HepG2 (cell line): ENCODE data around the gene MBTD1. TPM values are rescaled to one million over a fixed set of nuclear protein-coding genes. Genes with fewer than 3 reads are reported as not detected.

Experiments used
- ARNT ChIP-seq: fragments of 450-650 bp; IDR thresholded peaks from 2 replicates; pipeline ENCODE4 v1.6.1; 2017
- BATF2 ChIP-seq: sonication (generic); formaldehyde crosslinking; IDR thresholded peaks from 2 replicates; pipeline ENCODE4 v1.8.0; 2022; ENCODE audit warnings: mild to moderate bottlenecking, missing genetic modification reagents, moderate library complexity
- CCAR2 ChIP-seq: fragments of 200-400 bp; formaldehyde crosslinking; optimal IDR thresholded peaks from 2 replicates; pipeline ENCODE3; 2018; ENCODE audit warnings: low read depth, mild to moderate bottlenecking, low read length, moderate library complexity
- FOXK1 ChIP-seq: sonication (generic); formaldehyde crosslinking; IDR thresholded peaks from 2 replicates; pipeline ENCODE4 v1.4.0; 2020; ENCODE audit warnings: low read depth, missing genetic modification reagents, borderline replicate concordance
- JDP2 ChIP-seq: sonication (generic); formaldehyde crosslinking; IDR thresholded peaks from 2 replicates; pipeline ENCODE4 v1.8.1; 2022; ENCODE audit warnings: missing genetic modification reagents, borderline replicate concordance
- KDM6A ChIP-seq: IDR thresholded peaks from 2 replicates; pipeline ENCODE4 v1.6.1; 2016; ENCODE audit warnings: low read depth
- MED1 ChIP-seq: sonication (generic); formaldehyde crosslinking; IDR thresholded peaks from 2 replicates; pipeline ENCODE4 v1.4.0; 2020; ENCODE audit warnings: missing genetic modification reagents
- MIER2 ChIP-seq: IDR thresholded peaks from 2 replicates; pipeline ENCODE4 v1.6.1; 2016; ENCODE audit warnings: missing biosample characterization, missing genetic modification reagents
- NFATC3 ChIP-seq: sonication (generic); formaldehyde crosslinking; IDR thresholded peaks from 2 replicates; pipeline ENCODE4 v1.5.1; 2020; ENCODE audit warnings: mild to moderate bottlenecking, missing genetic modification reagents
- NFE2 ChIP-seq: sonication (generic); formaldehyde crosslinking; IDR thresholded peaks from 2 replicates; pipeline ENCODE4 v1.4.0; 2020; ENCODE audit warnings: missing genetic modification reagents
- PCBP1 ChIP-seq: fragments of 200-400 bp; formaldehyde crosslinking; IDR thresholded peaks from 2 replicates; pipeline ENCODE4 v1.6.1; 2017; ENCODE audit warnings: mild to moderate bottlenecking, low read depth, low read length, borderline replicate concordance
- PITX1 ChIP-seq: sonication (generic); formaldehyde crosslinking; IDR thresholded peaks from 2 replicates; pipeline ENCODE4 v1.5.1; 2020; ENCODE audit warnings: mild to moderate bottlenecking, missing genetic modification reagents
- SETDB1 ChIP-seq: sonication (generic); formaldehyde crosslinking; IDR thresholded peaks from 2 replicates; pipeline ENCODE4 v1.5.1; 2020; ENCODE audit warnings: missing genetic modification reagents, mild to moderate bottlenecking, borderline replicate concordance
- SMAD3 ChIP-seq: sonication (generic); formaldehyde crosslinking; IDR thresholded peaks from 2 replicates; pipeline ENCODE4 v1.4.0; 2020; ENCODE audit warnings: missing genetic modification reagents
- TSC22D2 ChIP-seq: sonication (generic); formaldehyde crosslinking; IDR thresholded peaks from 2 replicates; pipeline ENCODE4 v1.5.1; 2020; ENCODE audit warnings: missing genetic modification reagents, mild to moderate bottlenecking, borderline replicate concordance
- ZBTB7A ChIP-seq: sonication (generic); formaldehyde crosslinking; IDR thresholded peaks from 2 replicates; pipeline ENCODE4 v1.8.0; 2022; ENCODE audit warnings: mild to moderate bottlenecking, missing genetic modification reagents
- ZBTB7B ChIP-seq: sonication (generic); formaldehyde crosslinking; IDR thresholded peaks from 2 replicates; pipeline ENCODE4 v1.4.0; 2020; ENCODE audit warnings: missing genetic modification reagents
- ZNF3 ChIP-seq: IDR thresholded peaks from 2 replicates; pipeline ENCODE4 v1.7.0; 2017; ENCODE audit warnings: inconsistent platforms
- ZNF326 ChIP-seq: sonication (generic); formaldehyde crosslinking; IDR thresholded peaks from 2 replicates; pipeline ENCODE4 v1.4.0; 2020; ENCODE audit warnings: missing genetic modification reagents, borderline replicate concordance
- ZNF354B ChIP-seq: sonication (generic); formaldehyde crosslinking; IDR thresholded peaks from 2 replicates; pipeline ENCODE4 v1.8.0; 2022; ENCODE audit warnings: mild to moderate bottlenecking, missing genetic modification reagents
- ZNF431 ChIP-seq: sonication (generic); formaldehyde crosslinking; IDR thresholded peaks from 2 replicates; pipeline ENCODE4 v1.9.0; 2022; ENCODE audit warnings: missing genetic modification reagents, low read depth, mild to moderate bottlenecking, borderline replicate concordance
- ZNF512 ChIP-seq: sonication (generic); formaldehyde crosslinking; IDR thresholded peaks from 2 replicates; pipeline ENCODE4 v1.4.0; 2020; ENCODE audit warnings: mild to moderate bottlenecking, missing genetic modification reagents
- ZNF589 ChIP-seq: sonication (generic); formaldehyde crosslinking; conservative IDR thresholded peaks from 2 replicates; pipeline ENCODE4 v1.8.0; 2022; ENCODE audit warnings: mild to moderate bottlenecking, moderate library complexity, missing genetic modification reagents
- ZNF672 ChIP-seq: sonication (generic); formaldehyde crosslinking; IDR thresholded peaks from 2 replicates; pipeline ENCODE4 v1.8.1; 2022; ENCODE audit warnings: missing genetic modification reagents
- ZSCAN20 ChIP-seq: sonication (generic); formaldehyde crosslinking; IDR thresholded peaks from 2 replicates; pipeline ENCODE4 v1.4.0; 2020; ENCODE audit warnings: missing genetic modification reagents, mild to moderate bottlenecking, borderline replicate concordance
- ZXDC ChIP-seq: sonication (generic); formaldehyde crosslinking; IDR thresholded peaks from 2 replicates; pipeline ENCODE4 v1.5.0; 2020; ENCODE audit warnings: mild to moderate bottlenecking, missing genetic modification reagents
- polyA plus RNA-seq, 8 experiments: library from polyadenylated mRNA; depleted of rRNA in 3 of 8; stranded (reverse) in 7 of 8; unstranded in 1 of 8; fragments of >200 nt; fragmentation: Illumina TruSeq in 4 of 8; extraction: Trizol in 4 of 8; gene quantifications; 2 replicates each; pipeline versions ENCODE4 v1.2.1 to v1.2.3, GENCODE V29; 2011 to 2016; ENCODE audit warnings: low read depth in 4 of 8, missing spikeins in 1 of 8, mixed read lengths in 1 of 8; ENCODE audit not compliant: insufficient read depth in 1 of 8
- total RNA-seq, 5 experiments: library from RNA; depleted of rRNA; stranded (reverse); fragments of >200 nt; fragmentation: Illumina TruSeq; extraction: Trizol; gene quantifications; 2 replicates each; pipeline ENCODE4 v1.2.3, GENCODE V29; 2016; ENCODE audit warnings: low read depth in 1 of 5

The MBTD1 gene
- total and polyA plus RNA-seq, 2 of the 13 experiments (the other 11 are each of a cell fraction or from before 2014, with no cell fraction given), result 20.9 TPM

GRCh38 chr17:51166198-51166986, 93.5 kb downstream of the MBTD1 start, which contains the start of gene NME2 (continued):
- TF ChIP-seq ARNT (no peak), ZNF431 (CRISPR knock-in tag) (no peak), BATF2 (CRISPR knock-in tag) (no peak), ZBTB7B (CRISPR knock-in tag) (peak; percentile 85; the same call in 1 of the 2 replicates), NFATC3 (CRISPR knock-in tag) (peak; percentile 81; the same call in 1 of the 2 replicates), ZXDC (CRISPR knock-in tag) (peak; percentile 64; the same call in 1 of the 2 replicates), ZNF326 (CRISPR knock-in tag) (no peak), ZNF512 (no peak), TSC22D2 (CRISPR knock-in tag) (peak; percentile 75; the same call in 1 of the 2 replicates), FOXK1 (CRISPR knock-in tag) (0 out of 2 replicates have a peak, but pooled peaks have one; percentile 24), ZBTB7A (CRISPR knock-in tag) (no peak; the same call in 1 of the 2 replicates), PCBP1 (no peak), ZNF589 (CRISPR knock-in tag) (no peak), ZNF3 (CRISPR knock-in tag) (no peak), KDM6A (0 out of 2 replicates have a peak, but pooled peaks have one; percentile 12), CCAR2 (no peak), PITX1 (CRISPR knock-in tag) (0 out of 2 replicates have a peak, but pooled peaks have one; percentile 58), SMAD3 (CRISPR knock-in tag) (no peak), NFE2 (CRISPR knock-in tag) (no peak), ZNF354B (CRISPR knock-in tag) (no peak), ZSCAN20 (no peak), MIER2 (no peak), ZNF672 (CRISPR knock-in tag) (no peak), MED1 (CRISPR knock-in tag) (peak; percentile 65; the same call in 1 of the 2 replicates), SETDB1 (CRISPR knock-in tag) (no peak), JDP2 (no peak; the same call in 1 of the 2 replicates)
